SK-N-MC (cell line): ENCODE results near the gene DIAPH2.

Source experiments
- EZH2 ChIP-seq: fragments of 200-600 bp; sonication (generic); IDR thresholded peaks from one replicate; pipeline ENCODE4 v1.6.1; 2017; ENCODE audit warnings: antibody characterized with exemption
- POLR2AphosphoS5 ChIP-seq: IDR thresholded peaks from 2 replicates; pipeline ENCODE4 v1.6.1; 2012; ENCODE audit warnings: mild to moderate bottlenecking, low read depth, low read length, borderline replicate concordance

DNA sequence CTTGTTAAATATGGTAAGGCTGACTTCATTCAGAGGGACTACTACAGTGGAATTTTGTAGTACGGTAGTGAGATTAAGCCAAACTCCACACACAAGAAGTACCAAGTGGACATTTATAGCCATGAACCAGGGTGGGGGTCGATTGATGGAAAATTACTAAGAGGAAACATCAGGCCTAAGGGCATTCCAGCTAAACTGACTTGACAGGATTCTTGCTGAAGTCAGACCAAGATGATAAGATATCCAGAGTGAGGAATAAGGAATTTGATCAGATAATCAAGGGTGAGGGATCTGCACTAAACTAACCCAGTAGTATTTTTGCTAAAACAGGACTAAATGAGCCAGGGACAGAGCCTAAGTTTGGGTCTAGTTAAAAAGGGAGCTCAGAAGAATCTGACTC, 796.6 kb downstream of the DIAPH2 start:
- TF ChIP-seq EZH2 (no peak), POLR2AphosphoS5 (no peak)
